Coronary artery (tissue), 2 donors: ENCODE measurements around the gene SYNPO.

Experiments
- DNase-seq: peaks from one replicate; pipeline ENCODE4 v3.0.0-alpha.2; 2017; ENCODE audit warnings: low spot score
- H3K27ac ChIP-seq, 2 donors: fragments of 200-600 bp; sonication (generic); one replicate each; pipeline ENCODE4 v1.5.1; 2016 to 2019
- H3K4me3 ChIP-seq: fragments of 200-600 bp; sonication (generic); 2 replicates; pipeline ENCODE4 v1.5.1; 2016; ENCODE audit warnings: mild to moderate bottlenecking, moderate library complexity
- TF ChIP-seq, protein P1 (sequence below): fragments of 200-600 bp; sonication (generic); IDR thresholded peaks from one replicate; pipeline ENCODE4 v1.5.1; 2019; ENCODE audit warnings: antibody characterized with exemption

Gene SYNPO

DNA sequence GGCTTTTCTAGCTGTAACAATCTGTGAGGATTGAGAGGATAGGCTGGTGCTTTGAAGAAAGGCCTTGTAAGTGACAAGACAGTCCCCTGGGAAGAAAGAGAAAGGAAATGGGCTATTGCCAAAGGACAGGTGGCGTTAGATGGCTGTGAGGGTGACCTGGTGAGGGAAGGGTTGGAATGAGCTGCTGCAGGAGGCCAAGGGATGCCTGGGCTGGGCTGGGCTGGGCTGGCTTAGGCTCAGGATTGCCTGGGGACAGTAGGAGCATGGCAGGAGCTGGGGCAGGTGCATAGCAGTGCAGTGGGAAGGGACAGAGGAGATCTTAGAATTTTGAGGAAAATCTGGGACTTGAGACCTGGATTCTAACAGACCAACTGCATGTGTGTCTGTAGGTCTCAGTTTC is 10.9 kb downstream of the SYNPO start:
- Histone ChIP-seq H3K27ac (peak overlapping the region; percentile 75 to 90), H3K4me3 (no peak overlapping the region)
- TF ChIP-seq, protein P1, sequence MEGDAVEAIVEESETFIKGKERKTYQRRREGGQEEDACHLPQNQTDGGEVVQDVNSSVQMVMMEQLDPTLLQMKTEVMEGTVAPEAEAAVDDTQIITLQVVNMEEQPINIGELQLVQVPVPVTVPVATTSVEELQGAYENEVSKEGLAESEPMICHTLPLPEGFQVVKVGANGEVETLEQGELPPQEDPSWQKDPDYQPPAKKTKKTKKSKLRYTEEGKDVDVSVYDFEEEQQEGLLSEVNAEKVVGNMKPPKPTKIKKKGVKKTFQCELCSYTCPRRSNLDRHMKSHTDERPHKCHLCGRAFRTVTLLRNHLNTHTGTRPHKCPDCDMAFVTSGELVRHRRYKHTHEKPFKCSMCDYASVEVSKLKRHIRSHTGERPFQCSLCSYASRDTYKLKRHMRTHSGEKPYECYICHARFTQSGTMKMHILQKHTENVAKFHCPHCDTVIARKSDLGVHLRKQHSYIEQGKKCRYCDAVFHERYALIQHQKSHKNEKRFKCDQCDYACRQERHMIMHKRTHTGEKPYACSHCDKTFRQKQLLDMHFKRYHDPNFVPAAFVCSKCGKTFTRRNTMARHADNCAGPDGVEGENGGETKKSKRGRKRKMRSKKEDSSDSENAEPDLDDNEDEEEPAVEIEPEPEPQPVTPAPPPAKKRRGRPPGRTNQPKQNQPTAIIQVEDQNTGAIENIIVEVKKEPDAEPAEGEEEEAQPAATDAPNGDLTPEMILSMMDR: no peak
- DNase-seq: no peak

DNA sequence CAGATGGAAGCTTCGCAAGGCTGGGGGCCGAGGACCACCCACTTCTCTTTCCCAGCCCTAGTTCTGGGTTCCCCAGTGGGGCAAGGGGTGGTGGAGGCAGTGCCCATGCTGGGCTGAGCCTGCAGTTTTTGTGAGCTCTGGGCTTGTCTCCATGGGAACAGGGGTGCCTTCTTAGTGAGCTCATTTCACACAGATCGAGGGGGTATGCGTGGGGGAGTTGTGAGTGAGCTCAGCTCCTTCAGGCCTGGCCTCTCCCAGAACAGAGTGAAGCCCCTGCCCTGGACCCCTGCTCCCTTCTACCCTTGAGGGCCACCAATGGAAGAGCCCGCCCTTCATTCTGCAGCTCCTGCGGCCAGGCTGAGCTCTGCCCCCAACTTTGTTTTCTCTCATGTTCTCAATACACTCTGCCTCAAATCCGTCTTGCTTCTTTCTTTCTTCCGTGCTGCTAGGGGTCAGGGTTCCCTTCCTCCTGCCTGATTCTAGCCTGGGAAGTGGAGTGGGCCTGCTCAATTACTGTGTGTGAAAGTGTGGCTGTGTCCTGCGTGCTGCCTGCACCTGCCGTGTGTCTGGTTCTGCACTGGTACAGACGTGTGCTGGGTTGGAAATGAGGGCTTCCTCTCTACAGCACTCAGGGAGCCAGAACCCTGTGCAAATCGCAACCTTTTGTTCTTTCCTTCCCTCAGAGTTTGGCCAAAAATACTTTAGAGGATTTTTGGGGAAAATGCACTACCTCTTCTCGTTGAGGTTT is 11.6 kb downstream of the SYNPO start:
- TF ChIP-seq, protein P1: no peak
- H3K27ac ChIP-seq: peak overlapping the region; percentile 41 to 90
- no peak overlapping the region for H3K4me3 ChIP-seq
- no peak for DNase-seq

DNA sequence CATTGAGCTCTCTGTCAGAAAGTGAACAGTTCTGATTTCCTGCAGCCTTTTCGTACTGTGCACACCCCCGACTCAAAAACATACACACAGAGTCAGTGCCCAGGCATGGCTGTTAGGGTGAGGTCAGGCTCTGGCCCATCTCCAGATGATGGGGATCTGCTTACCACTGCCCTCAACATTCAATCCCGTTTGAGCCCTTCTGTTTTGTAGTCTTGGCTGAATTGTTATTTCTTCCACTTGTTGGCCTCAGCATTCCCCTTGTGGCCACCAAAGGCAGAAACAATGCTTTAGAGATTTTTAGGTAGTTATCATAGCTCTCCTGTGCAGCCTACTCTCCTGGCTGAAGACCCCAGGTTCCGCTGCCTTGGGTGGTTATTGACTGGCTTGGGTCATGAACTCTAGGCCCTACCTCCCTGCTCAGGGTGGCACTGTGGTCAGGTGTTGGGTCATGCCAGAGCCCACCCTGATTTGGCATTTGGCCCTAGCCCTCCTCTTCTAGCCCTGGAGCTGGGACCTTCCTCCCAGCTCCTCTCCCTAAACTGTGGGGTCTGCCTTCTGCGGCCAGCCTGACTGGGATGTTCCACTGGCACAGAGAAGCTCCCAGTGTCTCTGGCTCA is 12.8 kb downstream of the SYNPO start:
- Histone ChIP-seq H3K4me3 (no peak overlapping the region), H3K27ac (peak overlapping the region; percentile 41 to 90)
- TF ChIP-seq, protein P1: no peak
- DNase-seq: no peak

DNA sequence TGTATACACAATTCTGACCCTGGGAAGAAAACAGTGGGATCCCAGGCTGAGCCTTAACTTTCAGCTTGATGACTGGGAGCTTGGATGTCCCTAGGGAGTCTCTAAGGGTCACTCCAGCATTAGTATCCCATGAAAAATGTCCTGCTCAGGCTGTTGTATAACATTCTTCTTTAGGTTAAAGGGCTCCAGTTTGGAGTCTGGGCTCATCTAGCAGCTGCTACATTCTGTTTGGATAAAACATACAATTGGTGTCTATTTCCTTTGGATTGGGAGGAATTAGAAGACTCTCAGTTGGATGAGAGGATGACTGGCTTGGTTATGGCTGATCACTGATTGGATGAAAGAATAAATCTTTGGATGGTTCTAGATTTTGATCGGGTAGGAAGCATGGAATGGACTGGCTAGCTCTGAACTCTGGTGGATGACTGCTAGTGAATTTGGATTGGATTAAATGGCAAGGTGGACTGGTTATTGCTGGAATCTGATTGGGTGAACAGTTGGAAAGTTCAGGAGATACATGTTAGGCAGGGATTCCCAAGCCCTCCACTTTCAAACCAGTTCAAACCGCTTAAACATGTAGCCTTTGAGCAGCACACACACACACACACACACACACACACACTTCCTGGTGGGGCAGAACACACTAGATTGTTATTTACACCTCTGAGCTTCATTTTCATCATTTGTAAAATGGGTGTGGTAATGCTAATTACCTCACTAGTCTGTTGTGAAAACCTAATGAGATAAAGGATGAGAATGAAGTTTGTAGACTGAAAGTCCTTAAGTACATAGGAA is 13.5 kb downstream of the SYNPO start:
- DNase-seq: no peak
- no peak overlapping the region for H3K4me3 ChIP-seq
- TF ChIP-seq, protein P1: no peak
- peak overlapping the region; percentile 41 to 90 for H3K27ac ChIP-seq

DNA sequence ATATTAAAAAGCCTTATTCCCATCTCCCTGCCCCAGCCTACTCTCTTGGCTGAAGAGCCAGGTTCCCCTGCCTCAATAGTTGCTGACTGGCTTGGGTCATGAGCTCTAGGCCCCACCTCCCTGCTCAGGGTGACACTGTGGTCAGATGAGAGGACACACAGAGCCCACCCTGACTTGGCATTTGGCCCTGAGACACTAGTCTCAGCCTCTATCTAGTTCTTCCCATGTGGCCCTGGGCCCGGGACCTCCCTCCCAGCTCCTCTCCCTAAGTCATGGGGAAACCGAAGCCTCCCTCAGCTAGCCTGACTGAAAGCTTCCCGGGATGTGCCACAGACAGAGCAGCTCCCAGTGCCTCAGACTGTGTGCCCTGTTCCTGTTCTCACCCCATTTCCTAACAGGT is 14.8 kb downstream of the SYNPO start:
- H3K27ac ChIP-seq: peak overlapping the region in 1 of 2 donors; percentile 94
- TF ChIP-seq, protein P1: no peak

DNA sequence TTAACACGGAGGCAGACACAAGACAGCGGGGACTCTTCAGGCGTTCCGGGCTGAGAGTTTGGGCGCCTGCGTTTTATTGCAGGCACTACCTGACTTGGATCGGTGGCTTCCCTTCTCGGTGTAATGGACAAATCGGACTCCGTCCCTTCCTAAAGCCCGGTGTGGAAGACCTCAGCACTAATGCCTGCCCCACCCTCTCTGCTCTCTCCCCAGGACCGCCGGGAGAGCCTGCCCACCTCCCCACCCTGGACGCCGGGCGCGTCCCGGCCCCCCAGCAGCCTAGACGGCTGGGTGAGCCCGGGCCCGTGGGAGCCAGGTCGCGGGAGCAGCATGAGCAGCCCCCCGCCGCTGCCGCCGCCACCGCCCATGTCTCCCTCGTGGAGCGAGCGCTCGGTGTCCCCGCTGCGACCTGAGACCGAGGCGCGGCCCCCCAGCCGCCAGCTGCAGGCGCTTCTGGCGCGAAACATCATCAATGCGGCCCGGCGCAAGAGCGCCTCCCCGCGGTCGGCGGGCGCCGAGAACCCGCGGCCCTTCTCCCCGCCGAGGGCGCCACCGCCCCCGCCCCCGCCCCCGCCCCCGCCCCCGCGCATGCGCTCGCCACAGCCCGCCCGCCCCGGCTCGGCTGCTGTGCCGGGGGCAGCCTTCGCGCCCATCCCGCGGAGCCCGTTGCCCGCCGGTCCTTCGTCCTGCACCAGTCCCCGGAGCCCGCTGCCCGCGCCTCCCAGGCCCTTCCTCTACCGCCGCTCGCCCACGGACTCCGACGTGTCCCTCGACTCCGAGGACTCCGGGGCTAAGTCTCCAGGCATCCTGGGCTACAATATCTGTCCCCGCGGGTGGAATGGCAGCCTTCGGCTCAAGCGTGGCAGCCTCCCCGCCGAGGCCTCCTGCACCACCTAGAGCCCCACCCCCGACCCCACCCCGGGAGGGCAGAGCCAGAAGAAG is 16.0 kb downstream of the SYNPO start:
- no peak for DNase-seq
- Histone ChIP-seq H3K4me3 (peak overlapping the region; percentile 72), H3K27ac (peak overlapping the region; percentile 83 to 94)

More for the DNA sequence above, 14.8 kb downstream of the SYNPO start:
- no peak overlapping the region for H3K4me3 ChIP-seq
- no peak for DNase-seq

More for the DNA sequence above, 16.0 kb downstream of the SYNPO start:
- TF ChIP-seq, protein P1: peak; percentile 59
